H9 (cell line): Measurements from ENCODE around the gene PPP1R1B. TPM values are rescaled to one million over a fixed set of nuclear protein-coding genes. Genes with fewer than 3 reads are reported as not detected.

Experiments used
- DNase-seq: peaks from one replicate; pipeline ENCODE4 v3.0.0-alpha.2; 2017
- H2AFZ ChIP-seq: one replicate; pipeline ENCODE4 v1.6.1; 2013; ENCODE audit warnings: mild to moderate bottlenecking, low read length, control low read depth, moderate library complexity
- H2AK5ac ChIP-seq: 2 replicates; pipeline ENCODE4 v1.6.1; 2013; ENCODE audit warnings: low read length, control low read depth, mixed read lengths; ENCODE audit not compliant: insufficient read length
- H2BK120ac ChIP-seq: one replicate; pipeline ENCODE4 v1.6.1; 2013; ENCODE audit warnings: low read depth, mild to moderate bottlenecking, low read length, control low read depth, inconsistent platforms; ENCODE audit not compliant: poor library complexity, severe bottlenecking
- H2BK12ac ChIP-seq: 2 replicates; pipeline ENCODE4 v1.6.1; 2013; ENCODE audit warnings: low read length, control low read depth, mixed read lengths, low read depth; ENCODE audit not compliant: insufficient read length
- H2BK15ac ChIP-seq: 2 replicates; pipeline ENCODE4 v1.6.1; 2013; ENCODE audit warnings: low read depth, low read length, control low read depth
- H2BK20ac ChIP-seq: one replicate; pipeline ENCODE4 v1.6.1; 2013; ENCODE audit warnings: low read depth, mild to moderate bottlenecking, low read length, control low read depth, inconsistent platforms; ENCODE audit not compliant: poor library complexity, severe bottlenecking
- H2BK5ac ChIP-seq: 2 replicates; pipeline ENCODE4 v1.6.1; 2013; ENCODE audit warnings: low read length, control low read depth, mixed read lengths; ENCODE audit not compliant: insufficient read length
- H3K14ac ChIP-seq: 2 replicates; pipeline ENCODE4 v1.6.1; 2013; ENCODE audit warnings: low read length, control low read depth; ENCODE audit not compliant: insufficient read depth
- H3K18ac ChIP-seq: 2 replicates; pipeline ENCODE4 v1.6.1; 2013; ENCODE audit warnings: low read depth, mild to moderate bottlenecking, mixed read lengths, low read length, control low read depth; ENCODE audit not compliant: insufficient read length
- H3K23ac ChIP-seq: 2 replicates; pipeline ENCODE4 v1.6.1; 2013; ENCODE audit warnings: low read length, control low read depth, mixed read lengths, low read depth; ENCODE audit not compliant: insufficient read length
- H3K23me2 ChIP-seq: 2 replicates; pipeline ENCODE4 v1.6.1; 2013; ENCODE audit warnings: low read depth, mild to moderate bottlenecking, mixed read lengths, low read length, control low read depth; ENCODE audit not compliant: insufficient read length, poor library complexity, severe bottlenecking
- H3K27ac ChIP-seq: 2 replicates; pipeline ENCODE4 v1.5.1; 2013; ENCODE audit warnings: low read length, control low read depth, mixed read lengths, low read depth; ENCODE audit not compliant: insufficient read length
- H3K27me3 ChIP-seq: 2 replicates; pipeline ENCODE4 v1.6.1; 2013; ENCODE audit warnings: low read length, control low read depth, inconsistent platforms; ENCODE audit not compliant: insufficient read depth
- H3K4ac ChIP-seq: 2 replicates; pipeline ENCODE4 v1.6.1; 2013; ENCODE audit warnings: low read depth, mild to moderate bottlenecking, control low read depth, inconsistent platforms, low read length, moderate library complexity
- H3K4me1 ChIP-seq: 2 replicates; pipeline ENCODE4 v1.6.1; 2013; ENCODE audit warnings: low read length, control low read depth, inconsistent platforms; ENCODE audit not compliant: insufficient read depth
- H3K4me2 ChIP-seq: 2 replicates; pipeline ENCODE4 v1.6.1; 2013; ENCODE audit warnings: low read length, control low read depth, mixed read lengths; ENCODE audit not compliant: insufficient read length, insufficient read depth
- H3K56ac ChIP-seq: 2 replicates; pipeline ENCODE4 v1.6.1; 2013; ENCODE audit warnings: low read depth, mild to moderate bottlenecking, mixed read lengths, low read length, control low read depth; ENCODE audit not compliant: insufficient read length
- H3K79me1 ChIP-seq: 2 replicates; pipeline ENCODE4 v1.6.1; 2013; ENCODE audit warnings: low read depth, mild to moderate bottlenecking, moderate library complexity, low read length, control low read depth, inconsistent platforms; ENCODE audit not compliant: insufficient read depth, poor library complexity, severe bottlenecking
- H3K79me2 ChIP-seq: 2 replicates; pipeline ENCODE4 v1.6.1; 2013; ENCODE audit warnings: low read length, control low read depth, inconsistent platforms; ENCODE audit not compliant: insufficient read depth
- H3K9ac ChIP-seq: 2 replicates; pipeline ENCODE4 v1.6.1; 2013; ENCODE audit warnings: low read length, control low read depth, mixed read lengths; ENCODE audit not compliant: insufficient read length; ENCODE audit errors: extremely low read depth
- H3K9me3 ChIP-seq: one replicate; pipeline ENCODE4 v1.6.1; 2013; ENCODE audit warnings: low read depth, low read length, inconsistent platforms; ENCODE audit not compliant: control insufficient read depth
- H3T11ph ChIP-seq: one replicate; pipeline ENCODE4 v1.6.1; 2013; ENCODE audit warnings: mild to moderate bottlenecking, low read length, control low read depth, inconsistent platforms
- H4K20me1 ChIP-seq: one replicate; pipeline ENCODE4 v1.6.1; 2013; ENCODE audit not compliant: control insufficient read depth, insufficient read length, insufficient read depth
- H4K5ac ChIP-seq: 2 replicates; pipeline ENCODE4 v1.6.1; 2013; ENCODE audit warnings: low read depth, mild to moderate bottlenecking, mixed read lengths, low read length, control low read depth; ENCODE audit not compliant: insufficient read length
- H4K8ac ChIP-seq: replicated peaks from 2 replicates; pipeline ENCODE4 v1.6.1; 2013; ENCODE audit warnings: low read length, control low read depth, mixed read lengths, low read depth; ENCODE audit not compliant: insufficient read length
- H4K91ac ChIP-seq: 2 replicates; pipeline ENCODE4 v1.6.1; 2013; ENCODE audit warnings: low read depth, mild to moderate bottlenecking, moderate library complexity, mixed read lengths, low read length, control low read depth; ENCODE audit not compliant: insufficient read length
- H3K27ac Mint-ChIP-seq, 3 experiments: 2 replicates in 2 of 3; 3 replicates in 1 of 3; pipeline ENCODE4 v1.8.0; 2020 to 2021; ENCODE audit warnings: mixed read lengths in 3 of 3, mild to moderate bottlenecking in 1 of 3, moderate library complexity in 1 of 3
- H3K27me3 Mint-ChIP-seq: 2 replicates; pipeline ENCODE4 v1.8.0; 2021; ENCODE audit warnings: low read depth, mild to moderate bottlenecking, moderate library complexity, mixed read lengths
- H3K36me3 Mint-ChIP-seq, 3 experiments: 2 replicates in 2 of 3; 3 replicates in 1 of 3; pipeline ENCODE4 v1.8.0; 2020 to 2021; ENCODE audit warnings: low read depth in 3 of 3, mixed read lengths in 3 of 3; ENCODE audit not compliant: insufficient read depth in 1 of 3
- H3K4me1 Mint-ChIP-seq, 2 experiments: 2 replicates each; pipeline ENCODE4 v1.8.0; 2020; ENCODE audit warnings: mixed read lengths in 2 of 2
- H3K4me3 Mint-ChIP-seq, 2 experiments: 2 replicates in 1 of 2; 3 replicates in 1 of 2; pipeline ENCODE4 v1.8.0; 2020 to 2021; ENCODE audit warnings: mild to moderate bottlenecking in 2 of 2, mixed read lengths in 2 of 2, moderate library complexity in 1 of 2
- H3K9me3 Mint-ChIP-seq, 2 experiments: 2 replicates in 1 of 2; 3 replicates in 1 of 2; pipeline ENCODE4 v1.8.0; 2020; ENCODE audit warnings: mild to moderate bottlenecking in 2 of 2, mixed read lengths in 2 of 2, moderate library complexity in 1 of 2
- CTCF ChIP-seq: fragments of 200-600 bp; sonication (generic); conservative IDR thresholded peaks from 3 replicates; pipeline ENCODE4 v1.8.0; 2021; ENCODE audit warnings: antibody characterized with exemption, mild to moderate bottlenecking
- WGBS: extraction: QIAGEN DNeasy Blood & Tissue Kit; methylation state at CpG from one replicate; pipeline ENCODE4 v1.1.7; 2013; ENCODE audit warnings: missing lambda C conversion rate, low lambda C conversion rate, mixed read lengths; ENCODE audit not compliant: insufficient read length; ENCODE audit errors: extremely low coverage; 5-methylcytosine and 5-hydroxymethylcytosine counted together
- total RNA-seq: library from RNA; stranded (reverse); gene quantifications from 2 replicates; pipeline ENCODE4 v1.2.1, GENCODE V29; 2021

Gene PPP1R1B
- total RNA-seq, 1 experiment from 2014 or later = 15.5 TPM

DNA sequence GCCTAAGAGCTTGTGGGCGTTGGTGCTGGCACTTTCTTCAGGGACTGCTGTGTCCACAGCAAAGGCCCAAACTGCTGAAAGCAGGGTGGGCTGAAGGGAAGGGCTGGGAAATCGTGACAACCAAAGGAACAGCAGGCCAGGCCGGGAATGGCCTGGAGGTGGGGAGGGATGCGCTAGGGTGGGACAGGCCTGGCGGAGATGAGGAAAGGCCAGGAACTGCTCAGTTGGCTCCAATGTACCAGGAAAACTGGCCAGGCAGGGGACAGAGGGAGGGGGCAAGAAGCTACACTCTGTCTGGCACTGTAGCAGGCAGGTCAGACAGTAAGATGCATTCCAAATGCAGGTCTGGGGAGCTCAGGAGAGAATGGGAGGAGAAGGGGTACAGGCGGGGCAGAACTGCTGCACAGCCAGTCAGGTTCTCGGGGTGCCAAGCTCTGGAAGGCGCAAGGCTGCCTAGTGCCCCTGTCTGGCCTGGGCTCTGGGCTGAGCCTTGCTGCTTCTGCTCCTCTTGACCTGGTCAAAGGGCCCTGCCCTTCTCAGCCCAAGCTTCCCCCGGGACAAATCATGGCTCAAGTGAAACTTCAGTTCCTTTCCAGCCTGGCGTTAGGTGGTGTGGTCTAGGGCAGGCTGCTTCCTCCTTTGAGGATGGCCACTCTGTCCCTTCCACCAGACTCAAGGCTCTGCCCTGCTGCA lies 48.8 kb downstream of the PPP1R1B start:
- H3K4me2 ChIP-seq = no peak overlapping the region

More for the DNA sequence above, 48.8 kb downstream of the PPP1R1B start:
- Histone ChIP-seq H4K91ac (no peak overlapping the region), H4K20me1 (no peaks in the 10 kb centered on the region), H4K5ac (no peak overlapping the region), H3K56ac (no peak overlapping the region), H3K27me3 (no peaks in the 10 kb centered on the region), H3K9ac (no peak overlapping the region), H3K23me2 (no peaks in the 10 kb centered on the region), H2BK120ac (no peak overlapping the region), H3K14ac (no peak overlapping the region), H3K18ac (no peak overlapping the region), H3K79me1 (no peaks in the 10 kb centered on the region), H3T11ph (no peak overlapping the region), H3K27ac (no peak overlapping the region), H3K4ac (no peak overlapping the region), H2AK5ac (no peak overlapping the region), H3K79me2 (no peaks in the 10 kb centered on the region), H4K8ac (no peak overlapping the region), H2BK20ac (no peak overlapping the region), H2BK15ac (no peak overlapping the region), H3K4me1 (no peaks in the 10 kb centered on the region), H2AFZ (no peak overlapping the region), H2BK12ac (no peak overlapping the region), H2BK5ac (no peak overlapping the region), H3K23ac (no peak overlapping the region), H3K9me3 (no peaks in the 10 kb centered on the region)
- no CpG with 5 or more reads among the region's 10 CpGs for WGBS
- Mint-ChIP-seq H3K27me3 (peaks cover 15% of the 10 kb centered on the region), H3K4me3 (no peak overlapping the region), H3K4me1 (peaks cover 31 to 34% of the 10 kb centered on the region in 2 experiments), H3K36me3 (peaks cover 0 to 6% (median 4%) of the 10 kb centered on the region in 3 experiments; a peak in 5 of 7 replicates), H3K27ac (peak overlapping the region; percentile 82 to 91 (median 90); a peak in 5 of 7 replicates), H3K9me3 (no peaks in the 10 kb centered on the region)
- no peak for DNase-seq
- TF ChIP-seq CTCF = no peak
